ENCODE measurements around the gene USP49.

Gene USP49

DNA sequence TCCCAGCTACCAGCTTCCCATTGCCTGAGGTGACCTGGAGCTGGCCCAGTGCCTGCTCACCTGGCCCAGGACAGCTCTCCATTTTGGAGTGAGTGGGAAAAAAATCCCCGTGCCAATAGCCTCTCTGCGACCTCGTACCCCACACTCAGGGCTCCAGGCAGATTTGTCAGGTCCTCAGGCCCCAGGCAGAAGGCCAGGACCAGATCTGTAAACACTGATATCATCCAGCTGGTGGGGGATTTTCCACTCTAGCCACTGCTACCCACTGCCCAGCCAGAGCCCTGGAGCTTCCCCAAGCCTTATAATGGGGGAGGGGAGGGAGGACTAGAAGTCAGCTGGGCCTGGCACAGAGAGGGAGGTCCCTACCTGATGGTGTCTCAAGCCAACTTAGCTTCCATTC is 146.6 kb downstream of the USP49 start:
- no peak overlapping the region for H3K9ac ChIP-seq (ENCODE audit: low read depth, low read length, poor library complexity, severe bottlenecking)
- H3K36me3 ChIP-seq (ENCODE audit: insufficient read depth, low read length), result no peaks in the 10 kb centered on the region
- H3K4me3 ChIP-seq (ENCODE audit: low read length, poor library complexity, severe bottlenecking), result no peak overlapping the region
- no peaks in the 10 kb centered on the region for H3K9me2 ChIP-seq (replicated peaks; ENCODE audit: low read depth, low read length)
- H3K4me2 ChIP-seq (ENCODE audit: low read depth, low read length, poor library complexity, severe bottlenecking), result no peak overlapping the region
- no peaks in the 10 kb centered on the region for H3K9me3 ChIP-seq (ENCODE audit: insufficient read depth, low read depth, low read length)
- no peaks in the 10 kb centered on the region for H4K20me1 ChIP-seq (ENCODE audit: insufficient read depth, low read length, poor library complexity, severe bottlenecking)
- H3K79me2 ChIP-seq (ENCODE audit: insufficient read depth, low read length), result no peaks in the 10 kb centered on the region
- TF ChIP-seq CTCF (conservative IDR thresholded peaks at IDR 0.05; ENCODE audit: low read length), result no peak
- TF ChIP-seq EZH2phosphoT487 (IDR thresholded peaks at IDR 0.05; ENCODE audit: borderline replicate concordance), result no peak
- H3K27me3 ChIP-seq (ENCODE audit: insufficient read depth, low read length, poor library complexity, severe bottlenecking), result no peaks in the 10 kb centered on the region
- H2AFZ ChIP-seq (ENCODE audit: low read length), result no peak overlapping the region
- no peaks in the 10 kb centered on the region for H3K4me1 ChIP-seq (ENCODE audit: insufficient read depth, low read length, poor library complexity, severe bottlenecking)
- H3F3A ChIP-seq (ENCODE audit: low read depth), result no peaks in the 10 kb centered on the region

DNA sequence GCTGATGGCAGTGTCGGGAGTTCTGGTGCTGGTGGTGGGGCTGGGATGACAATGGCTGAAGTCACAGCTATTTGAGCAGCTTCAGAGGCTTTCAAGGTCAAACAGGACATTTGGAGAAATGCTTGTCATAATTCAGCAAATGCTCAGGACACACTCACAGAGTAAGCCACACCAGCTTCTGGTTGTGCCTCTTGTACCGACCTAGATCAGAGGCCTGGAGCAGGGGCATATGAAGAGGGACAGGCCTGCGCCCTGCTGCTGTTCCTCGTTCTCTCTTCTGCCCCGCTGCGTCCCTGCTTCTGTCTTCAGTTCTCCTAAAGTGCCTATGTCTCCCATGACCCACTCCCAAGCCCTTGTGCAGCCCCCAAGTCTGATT is 147.1 kb downstream of the USP49 start:
- Histone ChIP-seq H2AFZ (ENCODE audit: low read length) (no peak overlapping the region), H3K27me3 (ENCODE audit: insufficient read depth, low read length, poor library complexity, severe bottlenecking) (no peaks in the 10 kb centered on the region), H4K20me1 (ENCODE audit: insufficient read depth, low read length, poor library complexity, severe bottlenecking) (no peaks in the 10 kb centered on the region), H3K9ac (ENCODE audit: low read depth, low read length, poor library complexity, severe bottlenecking) (no peak overlapping the region), H3K4me2 (ENCODE audit: low read depth, low read length, poor library complexity, severe bottlenecking) (no peak overlapping the region), H3K4me3 (ENCODE audit: low read length, poor library complexity, severe bottlenecking) (no peak overlapping the region), H3K79me2 (ENCODE audit: insufficient read depth, low read length) (no peaks in the 10 kb centered on the region), H3K4me1 (ENCODE audit: insufficient read depth, low read length, poor library complexity, severe bottlenecking) (no peaks in the 10 kb centered on the region), H3K9me3 (ENCODE audit: insufficient read depth, low read depth, low read length) (no peaks in the 10 kb centered on the region), H3K36me3 (ENCODE audit: insufficient read depth, low read length) (no peaks in the 10 kb centered on the region), H3K9me2 (replicated peaks; ENCODE audit: low read depth, low read length) (no peaks in the 10 kb centered on the region), H3F3A (ENCODE audit: low read depth) (no peaks in the 10 kb centered on the region)
- TF ChIP-seq CTCF (conservative IDR thresholded peaks at IDR 0.05; ENCODE audit: low read length), result no peak
- TF ChIP-seq EZH2phosphoT487 (IDR thresholded peaks at IDR 0.05; ENCODE audit: borderline replicate concordance), result no peak

GRCh38 chr6:41747256-41748101 is 147.7 kb downstream of the USP49 start, which contains the start of gene PGC:
PGC (minus strand) TSS chr6:41747397; CDS start chr6:41747334, 63 bp downstream.
- TF ChIP-seq CTCF (conservative IDR thresholded peaks at IDR 0.05; ENCODE audit: low read length) (no peak), EZH2phosphoT487 (IDR thresholded peaks at IDR 0.05; ENCODE audit: borderline replicate concordance) (no peak)
- no peaks in the 10 kb centered on the region for H3K27me3 ChIP-seq (ENCODE audit: insufficient read depth, low read length, poor library complexity, severe bottlenecking)

More at GRCh38 chr6:41747256-41748101, 147.7 kb downstream of the USP49 start, which contains the start of gene PGC:
- no peaks in the 10 kb centered on the region for H3K36me3 ChIP-seq (ENCODE audit: insufficient read depth, low read length)
- H3K4me3 ChIP-seq (ENCODE audit: low read length, poor library complexity, severe bottlenecking), result no peak within 1 kb of the TSS
- H2AFZ ChIP-seq (ENCODE audit: low read length), result no peak within 1 kb of the TSS
- no peaks in the 10 kb centered on the region for H3K4me1 ChIP-seq (ENCODE audit: insufficient read depth, low read length, poor library complexity, severe bottlenecking)
- H3K9ac ChIP-seq (ENCODE audit: low read depth, low read length, poor library complexity, severe bottlenecking), result no peak within 1 kb of the TSS
- no peaks in the 10 kb centered on the region for H3K79me2 ChIP-seq (ENCODE audit: insufficient read depth, low read length)
- no peaks in the 10 kb centered on the region for H3K9me2 ChIP-seq (replicated peaks; ENCODE audit: low read depth, low read length)
- no peak within 1 kb of the TSS for H3K4me2 ChIP-seq (ENCODE audit: low read depth, low read length, poor library complexity, severe bottlenecking)
- no peaks in the 10 kb centered on the region for H3F3A ChIP-seq (ENCODE audit: low read depth)
- no peaks in the 10 kb centered on the region for H3K9me3 ChIP-seq (ENCODE audit: insufficient read depth, low read depth, low read length)
- no peaks in the 10 kb centered on the region for H4K20me1 ChIP-seq (ENCODE audit: insufficient read depth, low read length, poor library complexity, severe bottlenecking)

Data from Loucy (cell line).